Measurements from ENCODE around the gene DNAJC1. TPM values are rescaled to one million over a fixed set of nuclear protein-coding genes. Genes with fewer than 3 reads are reported as not detected.

The DNAJC1 gene
- total RNA-seq, 3 donors from 2014 or later = 26.3 to 31.5 (median 30.3) TPM

GRCh38 chr10:21991785-21992184 lies 11.7 kb downstream of the DNAJC1 start:
- TF ChIP-seq CTCF (IDR thresholded peaks at IDR 0.05) = no peak
- Histone ChIP-seq H3K4me1 (ENCODE audit: low read depth) (no peaks in the 10 kb centered on the region), H3K36me3 (ENCODE audit: low read depth) (no peaks in the 10 kb centered on the region), H3K4me3 (no peak overlapping the region), H3K9me3 (no peaks in the 10 kb centered on the region)
- ATAC-seq (no peak), DNase-seq (no peak)
- intact Hi-C loops (cut with DNase I, micrococcal nuclease) = no loop called here

- no peak for TF ChIP-seq CTCF (IDR thresholded peaks at IDR 0.05)
- ATAC-seq = no peak
- intact Hi-C loops (cut with DNase I, micrococcal nuclease) = no loop called here
These were observed 13.1 kb downstream of the DNAJC1 start for GRCh38 chr10:21990449-21990848.

GRCh38 chr10:21989453-21990154 lies 13.9 kb downstream of the DNAJC1 start:
- intact Hi-C loops (cut with DNase I, micrococcal nuclease) = no loop called here
- peak in 1 of 3 donors; percentile 50 for DNase-seq
- peak; percentile 15 for TF ChIP-seq CTCF (IDR thresholded peaks at IDR 0.05)

More at GRCh38 chr10:21990449-21990848, 13.1 kb downstream of the DNAJC1 start:
- Histone ChIP-seq H3K9me3 (peaks cover 3% of the 10 kb centered on the region), H3K36me3 (ENCODE audit: low read depth) (no peaks in the 10 kb centered on the region), H3K4me1 (ENCODE audit: low read depth) (no peaks in the 10 kb centered on the region), H3K4me3 (no peak overlapping the region)
- no peak for DNase-seq

GRCh38 chr10:21985541-21985940 lies 18.0 kb downstream of the DNAJC1 start:
- no peak overlapping the region for H3K4me3 ChIP-seq
- H3K9me3 ChIP-seq = peaks cover 3% of the 10 kb centered on the region
- ATAC-seq = no peak
- intact Hi-C loops (cut with DNase I, micrococcal nuclease) = no loop called here
- no peaks in the 10 kb centered on the region for H3K4me1 ChIP-seq (ENCODE audit: low read depth)
- no peak for DNase-seq
- TF ChIP-seq CTCF (IDR thresholded peaks at IDR 0.05) = no peak
- H3K36me3 ChIP-seq (ENCODE audit: low read depth) = no peaks in the 10 kb centered on the region

More at GRCh38 chr10:21989453-21990154, 13.9 kb downstream of the DNAJC1 start:
- no peaks in the 10 kb centered on the region for H3K36me3 ChIP-seq (ENCODE audit: low read depth)
- no peak overlapping the region for H3K4me3 ChIP-seq
- no peaks in the 10 kb centered on the region for H3K4me1 ChIP-seq (ENCODE audit: low read depth)
- H3K9me3 ChIP-seq = peaks cover 3% of the 10 kb centered on the region
- ATAC-seq = peak; percentile 79

- intact Hi-C loops (cut with DNase I, micrococcal nuclease) = no loop called here
- Histone ChIP-seq H3K4me3 (no peak overlapping the region), H3K9me3 (no peaks in the 10 kb centered on the region), H3K4me1 (ENCODE audit: low read depth) (no peaks in the 10 kb centered on the region), H3K36me3 (ENCODE audit: low read depth) (no peaks in the 10 kb centered on the region)
- no peak for DNase-seq
- no peak for TF ChIP-seq CTCF (IDR thresholded peaks at IDR 0.05)
- no peak for ATAC-seq
These were observed 22.4 kb downstream of the DNAJC1 start for GRCh38 chr10:21981118-21981517.

Measured in mucosa of descending colon (tissue), 3 donors.